ENCODE results near the gene TJP3. TPM values are rescaled to one million over a fixed set of nuclear protein-coding genes. Genes with fewer than 3 reads are reported as not detected.
"Not testable (repeated sequence)": the region's sequence is repeated elsewhere in the genome, so short reads cannot be mapped to it uniquely, and the experiment has no call there.

TJP3 gene
- total RNA-seq, 2 donors from 2014 or later: 0.57 to 2.1 TPM

DNA sequence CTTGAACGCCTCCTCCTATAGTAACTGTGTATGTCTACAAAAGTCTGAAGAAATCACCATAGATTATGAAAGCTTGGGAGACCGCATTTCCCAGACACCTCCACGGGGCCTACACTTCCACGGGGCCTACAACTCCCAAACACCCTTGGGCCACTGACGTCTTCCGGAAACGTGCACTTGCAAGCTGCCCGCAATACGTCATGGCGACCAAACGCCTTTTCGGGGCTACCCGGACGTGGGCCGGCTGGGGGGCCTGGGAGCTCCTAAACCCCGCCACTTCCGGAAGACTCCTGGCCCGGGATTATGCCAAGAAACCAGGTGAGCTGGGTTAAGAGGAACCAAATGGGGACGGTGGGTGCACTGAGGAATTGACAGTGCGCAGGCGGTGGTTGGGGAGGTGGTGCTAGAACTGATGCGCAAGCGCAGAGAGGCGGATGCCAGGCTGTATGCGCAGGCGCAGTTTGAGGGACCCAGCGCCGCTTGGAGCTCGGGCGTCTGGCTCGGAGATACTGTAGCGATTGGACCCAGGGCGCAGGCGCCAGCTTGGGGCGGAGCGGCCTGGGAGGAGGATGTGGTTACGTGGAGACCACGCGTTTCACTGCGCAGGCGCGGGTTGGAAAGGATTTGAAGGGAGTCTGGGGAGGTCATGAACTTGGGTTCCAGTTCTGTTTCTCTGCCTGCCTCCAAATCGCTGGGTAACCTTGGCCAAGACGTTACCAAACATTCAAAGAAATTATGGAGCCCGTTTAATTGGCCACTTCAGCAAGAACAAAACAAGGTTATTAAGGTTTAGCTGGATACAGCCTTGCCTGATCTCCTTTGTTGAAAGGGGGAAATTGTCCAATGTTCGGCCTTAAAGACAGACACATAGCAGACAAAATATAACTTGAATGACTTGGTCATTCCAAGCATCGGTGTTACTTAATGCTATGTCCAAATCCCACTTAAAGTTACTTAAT lies 54.6 kb downstream of the TJP3 start, which contains the start of gene MRPL54:
MRPL54 (plus strand) TSS at position 182 of the 959 bp plus-strand sequence; CDS start at position 201, 19 bp downstream.
- Mint-ChIP-seq H3K4me3 (peak within 1 kb of the TSS; percentile 94), H3K36me3 (no peaks in the 10 kb centered on the region), H3K27ac (peak within 1 kb of the TSS; percentile 100), H3K9me3 (no peaks in the 10 kb centered on the region), H3K27me3 (no peaks in the 10 kb centered on the region), H3K4me1 (ENCODE audit: low read depth in 2 of 2) (peaks cover 25 to 31% of the 10 kb centered on the region in 2 donors)
- DNase-seq (ENCODE audit: low spot score) (peak; percentile 100), ATAC-seq (peak; percentile 92)

GRCh38 chr19:3765121-3765520 lies 56.9 kb downstream of the TJP3 start:
- H3K27me3 Mint-ChIP-seq: no peaks in the 10 kb centered on the region
- H3K27ac Mint-ChIP-seq: no peak overlapping the region
- H3K9me3 Mint-ChIP-seq: no peaks in the 10 kb centered on the region
- ATAC-seq: no peak
- no peak overlapping the region for H3K4me3 Mint-ChIP-seq
- H3K36me3 Mint-ChIP-seq: no peaks in the 10 kb centered on the region
- peaks cover 29 to 31% of the 10 kb centered on the region in 2 donors for H3K4me1 Mint-ChIP-seq (ENCODE audit: low read depth in 2 of 2)
- DNase-seq (ENCODE audit: low spot score): no peak

DNA sequence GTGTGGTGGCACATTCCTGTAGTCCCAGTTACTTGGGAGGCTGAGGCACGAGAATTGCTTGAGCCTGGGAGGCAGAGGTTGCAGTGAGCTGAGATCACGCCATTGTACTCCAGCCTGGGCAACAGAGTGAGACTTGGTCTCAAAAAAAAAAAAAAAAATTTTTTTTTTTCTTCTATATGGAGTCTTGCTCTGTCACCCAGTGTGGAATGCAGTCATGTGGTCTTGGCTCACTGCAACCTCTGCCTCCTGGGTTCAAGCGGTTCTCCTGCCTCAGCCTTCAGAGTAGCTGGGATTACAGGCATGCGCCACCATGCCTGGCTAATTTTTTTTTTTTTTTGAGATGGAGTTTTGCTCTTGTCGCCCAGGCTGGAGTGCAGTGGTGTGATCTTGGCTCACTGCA lies 57.6 kb downstream of the TJP3 start:
- H3K27ac Mint-ChIP-seq: not testable (repeated sequence)

GRCh38 chr19:3766520-3766919 lies 58.3 kb downstream of the TJP3 start:
- DNase-seq (ENCODE audit: low spot score): no peak
- Mint-ChIP-seq H3K27ac (peak overlapping the region; percentile 92), H3K4me3 (peak overlapping the region; percentile 78), H3K9me3 (no peaks in the 10 kb centered on the region), H3K27me3 (no peaks in the 10 kb centered on the region), H3K4me1 (ENCODE audit: low read depth in 2 of 2) (peaks cover 23 to 25% of the 10 kb centered on the region in 2 donors), H3K36me3 (no peaks in the 10 kb centered on the region)
- ATAC-seq: no peak

More for the DNA sequence above, 57.6 kb downstream of the TJP3 start:
- not testable (repeated sequence) for H3K9me3 Mint-ChIP-seq; ATAC-seq; H3K36me3 Mint-ChIP-seq; DNase-seq (ENCODE audit: low spot score); H3K4me3 Mint-ChIP-seq; H3K27me3 Mint-ChIP-seq
- peaks cover 29 to 31% of the 10 kb centered on the region in 2 donors for H3K4me1 Mint-ChIP-seq (ENCODE audit: low read depth in 2 of 2)

- H3K27me3 Mint-ChIP-seq: no peaks in the 10 kb centered on the region
- H3K9me3 Mint-ChIP-seq: no peaks in the 10 kb centered on the region
- H3K4me1 Mint-ChIP-seq (ENCODE audit: low read depth in 2 of 2): peaks cover 18 to 20% of the 10 kb centered on the region in 2 donors
- peak overlapping the region; percentile 78 for H3K4me3 Mint-ChIP-seq
- peak overlapping the region; percentile 92 for H3K27ac Mint-ChIP-seq
- ATAC-seq (no peak), DNase-seq (ENCODE audit: low spot score) (no peak)
- H3K36me3 Mint-ChIP-seq: no peaks in the 10 kb centered on the region
Measured at GRCh38 chr19:3767050-3767449, 58.9 kb downstream of the TJP3 start.

DNA sequence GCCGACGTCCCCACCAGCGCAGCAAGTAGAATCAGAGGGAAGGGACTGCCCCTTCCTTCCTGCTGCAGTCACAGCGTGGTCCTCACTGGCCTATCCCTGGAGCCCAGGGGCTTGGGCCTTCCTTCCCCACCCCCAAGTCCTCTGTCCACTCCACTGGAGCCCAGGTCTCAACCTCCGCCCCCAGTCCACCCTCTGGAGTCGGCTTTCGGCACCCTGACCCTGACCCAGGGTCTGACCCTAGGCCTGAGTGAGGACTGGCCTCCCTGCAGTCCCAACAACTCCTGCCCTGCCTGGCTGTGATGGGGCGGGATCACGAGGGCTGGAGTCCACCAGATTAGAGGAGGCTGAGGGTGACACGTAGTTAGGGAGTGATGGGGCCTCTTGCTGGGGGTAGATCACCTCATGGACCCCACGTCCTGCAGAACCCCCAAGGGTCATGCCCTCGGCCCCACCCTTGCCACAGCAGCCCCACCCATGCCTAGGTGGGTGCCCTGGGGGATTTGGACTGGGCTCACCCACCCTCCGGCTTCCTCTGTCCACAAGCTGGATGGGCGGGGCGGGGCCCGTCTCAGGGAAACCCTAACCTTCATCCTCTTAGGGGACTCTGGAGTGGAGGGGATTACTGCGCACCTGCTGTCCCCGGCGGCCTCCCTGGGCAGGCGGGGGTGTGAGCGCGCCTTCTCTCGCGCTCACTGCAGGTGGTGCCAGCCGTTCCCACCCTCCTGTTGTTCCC lies 60.0 kb downstream of the TJP3 start:
- Mint-ChIP-seq H3K4me1 (ENCODE audit: low read depth in 2 of 2) (peaks cover 10 to 13% of the 10 kb centered on the region in 2 donors), H3K4me3 (no peak overlapping the region), H3K27me3 (no peaks in the 10 kb centered on the region), H3K36me3 (no peaks in the 10 kb centered on the region), H3K9me3 (no peaks in the 10 kb centered on the region), H3K27ac (no peak overlapping the region)
- no peak for DNase-seq (ENCODE audit: low spot score)
- ATAC-seq: no peak

DNA sequence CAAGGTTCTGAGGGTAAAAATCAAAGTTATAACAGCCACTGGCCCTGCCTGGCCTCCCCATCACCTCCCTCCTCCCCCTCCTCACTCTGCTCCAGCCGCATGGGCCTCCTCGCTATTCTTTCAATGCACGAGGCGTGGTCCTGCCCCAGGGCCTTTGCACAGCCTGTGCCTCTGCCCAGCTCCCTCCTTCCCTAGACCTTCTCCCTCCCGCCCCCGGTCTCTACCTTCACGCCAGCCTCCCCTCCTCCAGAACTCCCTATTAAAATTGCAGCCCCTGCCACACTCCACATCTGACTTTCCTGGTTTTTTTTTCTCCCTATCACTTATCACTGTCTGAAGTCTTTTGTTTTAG lies 60.5 kb downstream of the TJP3 start:
- no peak for DNase-seq (ENCODE audit: low spot score)
- no peak overlapping the region for H3K4me3 Mint-ChIP-seq
- peak in 1 of 2 donors; percentile 4 for ATAC-seq
- no peaks in the 10 kb centered on the region for H3K9me3 Mint-ChIP-seq
- H3K4me1 Mint-ChIP-seq (ENCODE audit: low read depth in 2 of 2): peaks cover 9 to 13% of the 10 kb centered on the region in 2 donors
- H3K27ac Mint-ChIP-seq: peak overlapping the region in 1 of 2 donors; percentile 62
- no peaks in the 10 kb centered on the region for H3K36me3 Mint-ChIP-seq
- H3K27me3 Mint-ChIP-seq: no peaks in the 10 kb centered on the region

GRCh38 chr19:3769494-3769893 lies 61.3 kb downstream of the TJP3 start:
- no peak overlapping the region for H3K27ac Mint-ChIP-seq
- no peaks in the 10 kb centered on the region for H3K9me3 Mint-ChIP-seq
- peaks cover 9 to 13% of the 10 kb centered on the region in 2 donors for H3K4me1 Mint-ChIP-seq (ENCODE audit: low read depth in 2 of 2)
- ATAC-seq: no peak
- no peaks in the 10 kb centered on the region for H3K36me3 Mint-ChIP-seq
- no peak for DNase-seq (ENCODE audit: low spot score)
- H3K4me3 Mint-ChIP-seq: no peak overlapping the region
- no peaks in the 10 kb centered on the region for H3K27me3 Mint-ChIP-seq

DNA sequence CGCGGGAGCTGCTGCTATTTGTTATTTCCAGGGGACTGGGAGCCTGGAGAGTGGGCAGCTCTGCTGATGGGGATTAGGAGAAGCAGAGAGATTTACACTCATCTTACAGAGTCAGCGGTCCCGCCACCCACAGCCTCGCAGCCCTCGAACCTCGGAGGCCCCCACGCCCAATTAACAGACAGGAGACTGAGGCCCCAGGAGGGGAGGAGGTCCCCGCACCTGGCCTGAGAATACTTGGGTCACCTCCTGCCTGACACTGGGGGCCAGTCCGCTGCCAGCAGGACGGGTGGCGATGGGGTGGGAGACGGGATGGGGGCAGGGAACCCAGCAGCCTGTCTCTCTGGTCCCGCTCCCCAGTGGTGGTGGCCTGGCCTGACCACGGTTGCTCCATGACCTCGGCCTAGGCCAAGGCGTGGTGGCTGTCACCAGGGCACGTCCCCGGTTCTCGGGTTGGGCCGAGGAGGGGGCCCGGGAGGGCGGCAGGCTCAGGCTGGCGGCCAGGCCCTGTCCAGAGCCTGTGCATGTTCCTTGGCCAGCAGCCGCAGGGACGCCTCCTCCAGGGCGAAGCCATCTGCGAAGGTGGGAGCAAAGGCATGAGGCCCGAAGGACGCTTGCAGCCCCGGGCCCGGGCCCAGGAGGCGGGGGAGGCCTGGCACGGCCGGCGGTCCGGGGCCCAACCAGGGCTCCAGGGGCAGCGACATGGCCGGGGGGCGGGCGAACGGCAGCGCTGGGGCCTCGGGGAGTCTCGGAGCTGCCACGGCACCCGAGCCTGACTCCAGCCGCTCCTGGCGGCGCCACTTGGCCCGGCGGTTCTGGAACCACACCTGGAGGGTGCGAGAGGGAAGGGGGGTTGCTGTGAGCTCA lies 62.2 kb downstream of the TJP3 start:
- DNase-seq (ENCODE audit: low spot score): no peak
- Mint-ChIP-seq H3K4me1 (ENCODE audit: low read depth in 2 of 2) (peaks cover 9 to 13% of the 10 kb centered on the region in 2 donors), H3K9me3 (no peaks in the 10 kb centered on the region), H3K4me3 (no peak overlapping the region), H3K36me3 (no peaks in the 10 kb centered on the region), H3K27me3 (no peaks in the 10 kb centered on the region), H3K27ac (no peak overlapping the region)
- ATAC-seq: no peak

DNA sequence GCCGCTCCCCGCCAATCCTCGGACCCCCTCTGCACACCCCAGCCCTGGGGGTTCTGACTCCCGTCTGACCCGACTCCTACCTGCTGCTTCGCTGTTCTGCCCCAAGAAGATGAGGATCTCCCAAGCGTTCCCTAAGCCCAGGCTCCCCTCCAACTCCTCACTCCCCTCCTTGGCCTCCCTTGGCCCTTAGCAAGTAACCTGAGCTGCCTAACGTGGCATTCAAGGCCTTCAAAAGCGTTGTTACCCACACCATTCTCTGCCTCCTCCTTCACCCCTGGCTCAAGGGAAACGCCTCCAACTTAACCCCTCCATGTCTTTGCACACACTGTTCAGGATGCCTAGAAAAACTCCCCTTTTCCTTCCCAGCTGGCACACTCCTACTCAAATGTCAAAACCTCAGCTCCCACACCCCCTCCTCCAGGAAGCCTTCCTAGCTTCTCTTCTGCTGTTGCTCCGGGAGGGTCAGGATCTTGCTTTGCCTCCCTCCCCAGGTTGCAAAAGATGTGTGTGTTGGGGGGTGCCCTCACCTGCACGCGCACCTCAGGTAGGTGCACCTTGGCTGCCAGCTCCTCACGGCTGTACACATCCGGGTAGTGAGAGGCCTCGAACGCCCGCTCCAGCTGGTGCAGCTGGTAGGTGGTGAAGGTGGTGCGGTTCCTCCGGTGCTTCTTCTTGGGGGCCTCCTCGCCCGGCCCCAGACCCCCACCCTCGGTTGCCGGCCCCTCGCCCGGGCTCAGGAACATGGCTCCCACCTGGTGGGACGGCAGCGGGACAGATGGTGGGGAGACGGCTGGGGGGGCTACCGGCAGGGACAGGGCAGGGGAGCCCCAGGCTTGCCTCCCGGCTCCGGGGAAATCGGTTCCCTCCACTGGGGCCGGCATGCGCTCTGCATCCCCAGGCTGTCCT lies 63.1 kb downstream of the TJP3 start:
- DNase-seq (ENCODE audit: low spot score): no peak
- no peak for ATAC-seq
- Mint-ChIP-seq H3K4me1 (ENCODE audit: low read depth in 2 of 2) (peaks cover 7 to 12% of the 10 kb centered on the region in 2 donors), H3K9me3 (no peaks in the 10 kb centered on the region), H3K4me3 (no peak overlapping the region), H3K27me3 (no peaks in the 10 kb centered on the region), H3K27ac (no peak overlapping the region), H3K36me3 (no peaks in the 10 kb centered on the region)

GRCh38 chr19:3771906-3772455 lies 63.8 kb downstream of the TJP3 start, which contains the start of gene RAX2:
Gene RAX2, minus strand, starts transcription at chr19:3772228. Its CDS starts 486 bp downstream, at chr19:3771742.
- no peak within 1 kb of the TSS for H3K4me3 Mint-ChIP-seq
- H3K36me3 Mint-ChIP-seq: no peaks in the 10 kb centered on the region
- DNase-seq (ENCODE audit: low spot score) (no peak), ATAC-seq (no peak)
- H3K27ac Mint-ChIP-seq: no peak within 1 kb of the TSS
- peaks cover under 1 to 13% of the 10 kb centered on the region in 2 donors for H3K4me1 Mint-ChIP-seq (ENCODE audit: low read depth in 2 of 2)
- no peaks in the 10 kb centered on the region for H3K27me3 Mint-ChIP-seq
- H3K9me3 Mint-ChIP-seq: no peaks in the 10 kb centered on the region

- Mint-ChIP-seq H3K36me3 (no peaks in the 10 kb centered on the region), H3K27ac (no peak overlapping the region), H3K27me3 (no peaks in the 10 kb centered on the region), H3K4me1 (ENCODE audit: low read depth in 2 of 2) (peaks cover 0 to 11% of the 10 kb centered on the region in 2 donors), H3K9me3 (no peaks in the 10 kb centered on the region), H3K4me3 (no peak overlapping the region)
- DNase-seq (ENCODE audit: low spot score) (no peak), ATAC-seq (no peak)
Measured at GRCh38 chr19:3773814-3774515, 65.8 kb downstream of the TJP3 start.

All from natural killer cell treated with Interleukin-12 subunit alpha and Interleukin-12 subunit beta and Interleukin-15 and Interleukin-18, amount 100 ng/mL, for 72 hours (primary cell).